ENCODE data around the gene TRAPPC10. TPM values are rescaled to one million over a fixed set of nuclear protein-coding genes. Genes with fewer than 3 reads are reported as not detected.

Gene TRAPPC10
- total and polyA plus RNA-seq, 9 of the 15 experiments (the other 6 are each of a cell fraction or from before 2014, with no cell fraction given): 1.1 to 33.8 (median 24.3) TPM

- TF ChIP-seq MAZ (CRISPR knock-in tag; conservative IDR thresholded peaks at IDR 0.05 in 1 of 2, IDR thresholded peaks at IDR 0.05 in 1 of 2) (peak in 1 of 2 experiments; percentile 90; a peak in 2 of 4 replicates), CXXC5 (CRISPR knock-in tag; IDR thresholded peaks at IDR 0.05) (peak; percentile 69), GTF3C2 (IDR thresholded peaks at IDR 0.05; ENCODE audit: borderline replicate concordance, extremely low read depth, insufficient read length) (no peak), ZNF3 (CRISPR knock-in tag; IDR thresholded peaks at IDR 0.05) (no peak), GTF2A2 (tag; IDR thresholded peaks at IDR 0.05) (no peak), EHMT2 (IDR thresholded peaks at IDR 0.05) (no peak), ZBTB34 (CRISPR knock-in tag; IDR thresholded peaks at IDR 0.05) (no peak), ZNF609 (CRISPR knock-in tag; IDR thresholded peaks at IDR 0.05; ENCODE audit: borderline replicate concordance) (0 out of 2 replicates have a peak, but pooled peaks have one; percentile 51), WHSC1 (IDR thresholded peaks at IDR 0.05; ENCODE audit: low read length) (no peak), GATAD2B (IDR thresholded peaks at IDR 0.05; ENCODE audit: borderline replicate concordance) (peak; percentile 92), E2F8 (IDR thresholded peaks at IDR 0.05; ENCODE audit: low read depth, partially characterized antibody) (no peak)
Measured at GRCh38 chr21:44012474-44013379, 618 bp downstream of the TRAPPC10 start (continued).

Data from K562 (cell line).